H1 (cell line): ENCODE results near the gene MUC4.
"Not testable (repeated sequence)": the region's sequence is repeated elsewhere in the genome, so short reads cannot be mapped to it uniquely, and the experiment has no call there.

Experiments
- BRCA1 ChIP-seq: IDR thresholded peaks from 2 replicates; pipeline ENCODE4 v1.6.1; 2012; ENCODE audit warnings: low read depth, low read length, improper control_type of control experiment
- CHD2 ChIP-seq: IDR thresholded peaks from 2 replicates; pipeline ENCODE4 v1.6.1; 2012; ENCODE audit warnings: low read length, improper control_type of control experiment
- CREB1 ChIP-seq: IDR thresholded peaks from 2 replicates; pipeline ENCODE4 v1.6.1; 2012; ENCODE audit warnings: inconsistent platforms
- CTCF ChIP-seq, 3 experiments: IDR thresholded peaks; 1 replicate in 2 of 3; 2 replicates in 1 of 3; pipeline versions ENCODE4 v1.5.1 to v1.6.1; 2011; ENCODE audit warnings: low read length in 3 of 3, mild to moderate bottlenecking in 3 of 3, inconsistent platforms in 2 of 3, low read depth in 1 of 3, moderate library complexity in 1 of 3; ENCODE audit not compliant: insufficient read depth in 1 of 3; ENCODE audit errors: control extremely low read depth in 1 of 3
- EGR1 ChIP-seq: IDR thresholded peaks from 2 replicates; pipeline ENCODE4 v1.6.1; 2011; ENCODE audit warnings: low read depth, low read length, borderline replicate concordance
- EZH2 ChIP-seq: fragments of 200-600 bp; sonication (generic); IDR thresholded peaks from 2 replicates; pipeline ENCODE4 v1.7.1; 2012; ENCODE audit warnings: low read depth, mild to moderate bottlenecking, moderate library complexity, low read length, inconsistent platforms; ENCODE audit not compliant: severe bottlenecking
- HDAC2 ChIP-seq, 2 experiments: fragments of 300-600 bp in 1 of 2; sonication (generic) in 1 of 2; IDR thresholded peaks; 2 replicates each; pipeline ENCODE4 v1.6.1; 2011 to 2012; ENCODE audit warnings: low read depth in 2 of 2, low read length in 2 of 2, mild to moderate bottlenecking in 2 of 2, moderate library complexity in 2 of 2, borderline replicate concordance in 1 of 2, inconsistent platforms in 1 of 2
- RAD21 ChIP-seq, 2 experiments: IDR thresholded peaks in 1 of 2; conservative IDR thresholded peaks in 1 of 2; 2 replicates each; pipeline ENCODE4 v1.6.1; 2011; ENCODE audit warnings: low read depth in 2 of 2, low read length in 2 of 2, improper control_type of control experiment in 1 of 2, inconsistent platforms in 1 of 2, mild to moderate bottlenecking in 1 of 2, moderate library complexity in 1 of 2
- RBBP5 ChIP-seq: IDR thresholded peaks from 2 replicates; pipeline ENCODE4 v1.7.1; 2012; ENCODE audit warnings: low read depth, mild to moderate bottlenecking, inconsistent platforms, low read length, moderate library complexity, borderline replicate concordance
- SUZ12 ChIP-seq: fragments of 200-600 bp; sonication (generic); IDR thresholded peaks from 2 replicates; pipeline ENCODE4 v1.6.1; 2012; ENCODE audit warnings: mild to moderate bottlenecking, inconsistent platforms, low read length, moderate library complexity, mixed read lengths

- TF ChIP-seq SUZ12; EGR1; CTCF (IDR thresholded peaks at IDR 0.05; ENCODE audit: control extremely low read depth in 1 of 3, insufficient read depth in 1 of 3, low read depth in 1 of 3, low read length in 3 of 3); BRCA1; RAD21 (IDR thresholded peaks at IDR 0.05 in 1 of 2, conservative IDR thresholded peaks at IDR 0.05 in 1 of 2; ENCODE audit: low read depth in 2 of 2, low read length in 2 of 2); EZH2; RBBP5; CHD2; HDAC2 (IDR thresholded peaks at IDR 0.05; ENCODE audit: borderline replicate concordance in 1 of 2, low read depth in 2 of 2, low read length in 2 of 2); CREB1: not testable (repeated sequence)
Measured at GRCh38 chr3:195710126-195710905, 101.4 kb downstream of the MUC4 start.
